Smooth muscle cell (in vitro differentiated cells): ENCODE data around the gene DAPK2. TPM values are rescaled to one million over a fixed set of nuclear protein-coding genes. Genes with fewer than 3 reads are reported as not detected.
"Not testable (repeated sequence)": the region's sequence is repeated elsewhere in the genome, so short reads cannot be mapped to it uniquely, and the experiment has no call there.

Experiments used
- DNase-seq: peaks from one replicate; lab custom pipeline; 2025; ENCODE audit not compliant: unreplicated experiment; lab: John Stamatoyannopoulos, UW
- H2AFZ ChIP-seq: fragments of 200-600 bp; sonication (generic); 2 replicates; pipeline ENCODE4 v1.6.0; 2016; ENCODE audit warnings: antibody characterized with exemption, low read depth, mild to moderate bottlenecking
- H3F3A ChIP-seq: fragments of 200-600 bp; sonication (generic); 2 replicates; pipeline ENCODE4 v1.6.0; 2017; ENCODE audit warnings: antibody characterized with exemption, low read depth
- H3K27ac ChIP-seq: fragments of 200-600 bp; sonication (generic); 2 replicates; pipeline ENCODE4 v1.5.1; 2016; ENCODE audit warnings: low read depth, mild to moderate bottlenecking
- H3K27me3 ChIP-seq: fragments of 200-600 bp; sonication (generic); 2 replicates; pipeline ENCODE4 v1.6.1; 2016; ENCODE audit warnings: low read depth, mild to moderate bottlenecking
- H3K36me3 ChIP-seq: fragments of 200-600 bp; sonication (generic); 2 replicates; pipeline ENCODE4 v1.5.1; 2016; ENCODE audit warnings: low read depth
- H3K4me1 ChIP-seq: fragments of 200-600 bp; sonication (generic); 2 replicates; pipeline ENCODE4 v1.5.1; 2016; ENCODE audit warnings: low read depth
- H3K4me2 ChIP-seq: fragments of 200-600 bp; sonication (generic); 2 replicates; pipeline ENCODE4 v1.6.0; 2016; ENCODE audit warnings: mild to moderate bottlenecking
- H3K4me3 ChIP-seq: fragments of 200-600 bp; sonication (generic); 2 replicates; pipeline ENCODE4 v1.5.1; 2016; ENCODE audit warnings: mild to moderate bottlenecking
- H3K79me2 ChIP-seq: fragments of 200-600 bp; sonication (generic); 2 replicates; pipeline ENCODE4 v1.6.0; 2016; ENCODE audit warnings: low read depth, mild to moderate bottlenecking
- H3K9ac ChIP-seq: fragments of 200-600 bp; sonication (generic); 2 replicates; pipeline ENCODE4 v1.6.0; 2016; ENCODE audit warnings: low read depth
- H3K9me3 ChIP-seq: fragments of 200-600 bp; sonication (generic); replicated peaks from 2 replicates; pipeline ENCODE4 v1.5.1; 2016; ENCODE audit warnings: low read depth
- H4K20me1 ChIP-seq: fragments of 200-600 bp; sonication (generic); 2 replicates; pipeline ENCODE4 v1.6.0; 2016; ENCODE audit warnings: low read depth
- WGBS: methylation state at CpG from one replicate; pipeline ENCODE4 v1.1.7; 2016; ENCODE audit warnings: low lambda C conversion rate; 5-methylcytosine and 5-hydroxymethylcytosine counted together
- polyA plus RNA-seq: library from polyadenylated mRNA; unstranded; fragments of >200 nt; fragmentation: Nextera tagmentation; extraction: Ambion mirVana; gene quantifications from 2 replicates; pipeline ENCODE4 v1.2.1, GENCODE V29; 2016
- total RNA-seq: library from RNA; depleted of rRNA; stranded (reverse); fragments of >200 nt; gene quantifications from 2 replicates; pipeline ENCODE4 v1.2.3, GENCODE V29; 2014
- TF ChIP-seq, protein P1 (sequence below): fragments of 200-600 bp; sonication (generic); IDR thresholded peaks from 2 replicates; pipeline ENCODE4 v1.5.1; 2017; ENCODE audit warnings: borderline replicate concordance, mild to moderate bottlenecking, antibody characterized with exemption; ENCODE audit not compliant: insufficient read depth, poor library complexity, severe bottlenecking

The DAPK2 gene
- total and polyA plus RNA-seq, 2 experiments from 2014 or later, result not detected

DNA sequence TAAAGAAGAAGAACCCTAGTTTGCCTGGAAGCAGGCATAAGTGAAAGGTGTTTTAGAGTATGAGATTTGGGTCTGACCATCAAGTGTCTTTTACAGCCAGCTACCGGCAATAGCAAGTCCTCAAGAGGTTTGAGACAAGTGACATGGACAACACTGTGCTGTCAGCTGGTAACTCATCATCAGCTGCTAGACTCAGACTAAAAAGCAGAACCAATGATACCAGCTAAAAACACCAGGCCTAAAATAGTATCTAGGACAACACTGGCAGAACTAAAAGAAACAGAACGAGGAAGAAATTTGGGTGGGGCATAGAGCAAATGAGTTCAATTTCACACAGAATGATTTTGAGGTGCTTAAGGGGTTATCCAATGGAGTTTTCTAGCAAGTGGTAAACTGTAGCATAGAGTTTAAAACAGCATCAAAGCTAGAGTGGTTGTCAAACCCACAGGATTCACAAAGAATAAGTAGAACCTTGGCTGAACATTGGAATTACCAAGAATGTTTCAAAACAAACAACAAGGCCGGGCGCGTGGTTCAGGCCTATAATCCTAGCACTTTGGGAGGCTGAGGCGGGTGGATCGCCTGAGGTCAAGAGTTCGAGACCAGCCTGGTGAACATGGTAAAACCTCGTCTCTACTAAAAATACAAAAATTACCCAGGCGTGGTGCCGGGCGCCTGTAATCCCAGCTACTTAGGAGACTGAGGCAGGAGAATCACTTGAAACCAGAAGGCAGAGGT, 43.4 kb upstream of the DAPK2 start:
- Histone ChIP-seq H3K4me1 (peaks cover 11% of the 10 kb centered on the region), H3K4me3 (no peak overlapping the region), H2AFZ (no peak overlapping the region), H3K9ac (no peak overlapping the region), H3K79me2 (peaks cover 30% of the 10 kb centered on the region), H3K27me3 (no peaks in the 10 kb centered on the region), H3K27ac (no peak overlapping the region), H3K9me3 (no peaks in the 10 kb centered on the region), H4K20me1 (no peaks in the 10 kb centered on the region), H3F3A (no peaks in the 10 kb centered on the region), H3K36me3 (peaks cover 6% of the 10 kb centered on the region), H3K4me2 (no peak overlapping the region)
- WGBS, result 97% methylated on average over 12 of the region's 12 CpGs
- DNase-seq, result no peak
- TF ChIP-seq, protein P1, sequence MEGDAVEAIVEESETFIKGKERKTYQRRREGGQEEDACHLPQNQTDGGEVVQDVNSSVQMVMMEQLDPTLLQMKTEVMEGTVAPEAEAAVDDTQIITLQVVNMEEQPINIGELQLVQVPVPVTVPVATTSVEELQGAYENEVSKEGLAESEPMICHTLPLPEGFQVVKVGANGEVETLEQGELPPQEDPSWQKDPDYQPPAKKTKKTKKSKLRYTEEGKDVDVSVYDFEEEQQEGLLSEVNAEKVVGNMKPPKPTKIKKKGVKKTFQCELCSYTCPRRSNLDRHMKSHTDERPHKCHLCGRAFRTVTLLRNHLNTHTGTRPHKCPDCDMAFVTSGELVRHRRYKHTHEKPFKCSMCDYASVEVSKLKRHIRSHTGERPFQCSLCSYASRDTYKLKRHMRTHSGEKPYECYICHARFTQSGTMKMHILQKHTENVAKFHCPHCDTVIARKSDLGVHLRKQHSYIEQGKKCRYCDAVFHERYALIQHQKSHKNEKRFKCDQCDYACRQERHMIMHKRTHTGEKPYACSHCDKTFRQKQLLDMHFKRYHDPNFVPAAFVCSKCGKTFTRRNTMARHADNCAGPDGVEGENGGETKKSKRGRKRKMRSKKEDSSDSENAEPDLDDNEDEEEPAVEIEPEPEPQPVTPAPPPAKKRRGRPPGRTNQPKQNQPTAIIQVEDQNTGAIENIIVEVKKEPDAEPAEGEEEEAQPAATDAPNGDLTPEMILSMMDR, result no peak

DNA sequence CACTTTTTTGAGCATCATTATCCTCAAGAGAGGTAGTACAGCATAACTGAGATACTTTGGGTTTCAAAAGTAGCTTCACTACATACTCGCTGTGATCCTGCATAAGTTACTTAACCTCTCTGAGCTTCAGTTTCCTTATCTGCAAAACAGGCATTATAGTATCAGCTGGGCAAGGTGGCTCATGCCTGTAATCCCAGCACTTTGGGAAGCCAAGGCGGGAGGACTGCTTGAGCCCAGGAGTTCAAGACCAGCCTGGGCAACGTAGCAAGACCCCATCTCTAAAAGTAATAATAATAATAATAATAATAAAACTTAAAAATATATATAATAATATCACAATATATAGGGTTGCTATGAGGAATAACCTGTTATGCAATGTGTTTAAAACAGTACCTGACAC, 36.5 kb upstream of the DAPK2 start:
- Histone ChIP-seq H3K9ac (no peak overlapping the region), H4K20me1 (peaks cover 21% of the 10 kb centered on the region), H3K27me3 (no peaks in the 10 kb centered on the region), H3F3A (no peaks in the 10 kb centered on the region), H2AFZ (no peak overlapping the region), H3K79me2 (peaks cover 3% of the 10 kb centered on the region), H3K4me1 (no peaks in the 10 kb centered on the region), H3K27ac (no peak overlapping the region), H3K36me3 (no peaks in the 10 kb centered on the region), H3K4me2 (no peak overlapping the region), H3K4me3 (no peak overlapping the region), H3K9me3 (no peaks in the 10 kb centered on the region)
- WGBS, result 80% methylated on average over 3 of the region's 3 CpGs
- TF ChIP-seq, protein P1, result no peak
- no peak for DNase-seq

DNA sequence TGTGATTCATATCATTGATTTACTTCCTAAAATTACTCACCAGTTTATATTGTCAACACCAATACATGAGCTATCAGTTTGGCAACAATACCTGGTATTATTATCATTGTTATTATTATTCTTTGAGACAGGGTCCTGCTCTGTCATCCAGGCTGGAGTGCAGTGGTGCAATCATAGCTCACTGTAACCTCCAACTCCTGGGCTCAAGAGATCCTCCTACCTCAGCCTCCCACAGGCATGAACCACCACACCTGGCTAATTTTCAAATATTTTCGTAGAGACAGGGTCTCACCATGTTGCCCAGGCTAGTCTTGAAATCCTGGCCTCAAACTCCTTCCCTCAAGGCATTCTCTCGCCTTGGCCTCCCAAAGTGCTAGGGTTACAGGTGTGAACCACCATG, 27.2 kb upstream of the DAPK2 start:
- H3K27ac ChIP-seq, H3K9ac ChIP-seq, H3F3A ChIP-seq, H3K9me3 ChIP-seq, H3K4me2 ChIP-seq, H3K4me1 ChIP-seq, H3K79me2 ChIP-seq, DNase-seq, H2AFZ ChIP-seq, H3K27me3 ChIP-seq, H3K4me3 ChIP-seq, H3K36me3 ChIP-seq: not testable (repeated sequence)
- 95% methylated on average over 2 of the region's 2 CpGs for WGBS
- peaks cover 11% of the 10 kb centered on the region for H4K20me1 ChIP-seq

DNA sequence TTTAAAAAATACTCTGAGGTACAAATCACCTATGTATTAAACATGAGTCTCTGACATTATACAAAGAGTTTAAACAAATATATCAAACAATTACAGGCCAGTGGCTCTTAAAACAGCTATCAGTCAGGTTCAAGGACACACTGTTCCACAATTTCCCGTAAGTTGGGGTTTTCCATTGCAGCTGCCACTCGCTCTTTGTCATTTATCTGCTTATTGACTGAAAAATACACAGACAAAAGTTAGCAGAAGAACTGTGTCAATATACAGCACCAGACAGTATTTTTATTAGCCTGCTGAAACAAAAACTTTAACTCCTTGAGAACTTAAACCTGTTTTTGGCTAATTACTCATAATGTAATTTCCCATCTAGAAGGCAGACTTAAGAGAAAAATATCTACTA, 26.5 kb upstream of the DAPK2 start:
- no peak overlapping the region for H3K4me3 ChIP-seq
- H3K79me2 ChIP-seq, result no peaks in the 10 kb centered on the region
- no peak overlapping the region for H3K9ac ChIP-seq
- no peak for DNase-seq
- no peaks in the 10 kb centered on the region for H3K9me3 ChIP-seq
- no peak overlapping the region for H2AFZ ChIP-seq
- H3K27me3 ChIP-seq, result no peaks in the 10 kb centered on the region
- H3K4me1 ChIP-seq, result no peaks in the 10 kb centered on the region
- H3K4me2 ChIP-seq, result no peak overlapping the region
- no peaks in the 10 kb centered on the region for H3F3A ChIP-seq
- H3K27ac ChIP-seq, result no peak overlapping the region
- H4K20me1 ChIP-seq, result peaks cover 8% of the 10 kb centered on the region
- 94% methylated on average over 2 of the region's 2 CpGs for WGBS
- TF ChIP-seq, protein P1, result no peak
- H3K36me3 ChIP-seq, result no peaks in the 10 kb centered on the region
